GM18519 (cell line): Measurements from ENCODE around the gene CKAP2.
"Not testable (repeated sequence)": the region's sequence is repeated elsewhere in the genome, so short reads cannot be mapped to it uniquely, and the experiment has no call there.

Source experiments
- ATAC-seq: cut with Tn5 transposase; IDR thresholded peaks from one replicate; pipeline ENCODE4 v1.9.1; 2021; ENCODE audit warnings: mild to moderate bottlenecking, moderate library complexity; ENCODE audit not compliant: unreplicated experiment, low FRiP score

The CKAP2 gene

GRCh38 chr13:52454820-52455676 is at the start of gene CKAP2:
Gene CKAP2 (plus strand): TSS chr13:52455478. CDS start chr13:52455557, 79 bp downstream.
- peak; percentile 57 for ATAC-seq

GRCh38 chr13:52405767-52406494 is 49.3 kb upstream of the CKAP2 start, which contains the start of gene THSD1:
Gene THSD1 (minus strand): TSS chr13:52406172. CDS start chr13:52402600, 3,572 bp downstream.
- no peak for ATAC-seq

- ATAC-seq, result no peak
Measured at GRCh38 chr13:52406629-52407028, 48.6 kb upstream of the CKAP2 start.

- not testable (repeated sequence) for ATAC-seq
Measured at GRCh38 chr13:52407436-52407835, 47.8 kb upstream of the CKAP2 start.

GRCh38 chr13:52408071-52408658 is 47.1 kb upstream of the CKAP2 start:
- not testable (repeated sequence) for ATAC-seq

GRCh38 chr13:52411629-52412028 is 43.6 kb upstream of the CKAP2 start:
- no peak for ATAC-seq

- no peak for ATAC-seq
Measured at GRCh38 chr13:52412128-52412527, 43.1 kb upstream of the CKAP2 start.

GRCh38 chr13:52414051-52414450 is 41.2 kb upstream of the CKAP2 start:
- no peak for ATAC-seq

GRCh38 chr13:52414963-52415362 is 40.3 kb upstream of the CKAP2 start:
- ATAC-seq, result no peak

- ATAC-seq, result no peak
Measured at GRCh38 chr13:52419080-52419479, 36.2 kb upstream of the CKAP2 start.

- ATAC-seq, result no peak
Measured at GRCh38 chr13:52421216-52421615, 34.1 kb upstream of the CKAP2 start.

- no peak for ATAC-seq
Measured at GRCh38 chr13:52428295-52428694, 27.0 kb upstream of the CKAP2 start.

GRCh38 chr13:52432456-52432855 is 22.8 kb upstream of the CKAP2 start:
- no peak for ATAC-seq

- no peak for ATAC-seq
Measured at GRCh38 chr13:52446265-52446664, 9.0 kb upstream of the CKAP2 start.

GRCh38 chr13:52447354-52447753 is 7.9 kb upstream of the CKAP2 start:
- ATAC-seq, result no peak

GRCh38 chr13:52447815-52448552 is 7.3 kb upstream of the CKAP2 start:
- ATAC-seq, result no peak

- ATAC-seq, result no peak
Measured at GRCh38 chr13:52449331-52450011, 5.8 kb upstream of the CKAP2 start.

- peak; percentile 68 for ATAC-seq
Measured at GRCh38 chr13:52450012-52450792, 5.1 kb upstream of the CKAP2 start, which contains the start of gene VPS36. Gene VPS36 (minus strand): TSS chr13:52450634. CDS start chr13:52450594, 40 bp downstream.

GRCh38 chr13:52450793-52451116 is 4.5 kb upstream of the CKAP2 start:
- ATAC-seq, result no peak
